ENCODE data around the gene VNN1. TPM values are rescaled to one million over a fixed set of nuclear protein-coding genes. Genes with fewer than 3 reads are reported as not detected.
"Not testable (repeated sequence)": the region's sequence is repeated elsewhere in the genome, so short reads cannot be mapped to it uniquely, and the experiment has no call there.

The VNN1 gene
- total RNA-seq, 2 experiments from 2014 or later: not detected

- H3K27me3 Mint-ChIP-seq (ENCODE audit: low read depth): peaks cover 2% of the 10 kb centered on the region
- no peaks in the 10 kb centered on the region for H3K9me3 Mint-ChIP-seq
- H3K36me3 Mint-ChIP-seq (ENCODE audit: low read depth): no peaks in the 10 kb centered on the region
- H3K4me3 Mint-ChIP-seq: no peak overlapping the region
- DNase-seq: no peak
- no peak overlapping the region for H3K27ac Mint-ChIP-seq
- CTCF ChIA-PET: no interaction called here
- intact Hi-C loops (cut with micrococcal nuclease): no loop called here
- no peaks in the 10 kb centered on the region for H3K4me1 Mint-ChIP-seq (ENCODE audit: low read depth)
Observed at GRCh38 chr6:132719736-132720448, 6.0 kb upstream of the VNN1 start.

GRCh38 chr6:132715881-132716637 lies 2.2 kb upstream of the VNN1 start:
- CTCF ChIA-PET: interaction anchor here (1.4 kb wide), 1 partner anchor 83 kb away, joined by 3 read pairs; no protein-coding TSS in a partner anchor
- Mint-ChIP-seq H3K4me1 (ENCODE audit: low read depth) (no peaks in the 10 kb centered on the region), H3K4me3 (no peak overlapping the region), H3K27me3 (ENCODE audit: low read depth) (peaks cover 11% of the 10 kb centered on the region), H3K9me3 (no peaks in the 10 kb centered on the region), H3K36me3 (ENCODE audit: low read depth) (no peaks in the 10 kb centered on the region), H3K27ac (no peak overlapping the region)
- intact Hi-C loops (cut with micrococcal nuclease): no loop called here
- no peak for DNase-seq

GRCh38 chr6:132715204-132715603 lies 1.3 kb upstream of the VNN1 start:
- Mint-ChIP-seq H3K36me3 (ENCODE audit: low read depth) (no peaks in the 10 kb centered on the region), H3K27ac (no peak overlapping the region), H3K4me1 (ENCODE audit: low read depth) (no peaks in the 10 kb centered on the region), H3K27me3 (ENCODE audit: low read depth) (peaks cover 13% of the 10 kb centered on the region), H3K9me3 (no peaks in the 10 kb centered on the region), H3K4me3 (no peak overlapping the region)
- DNase-seq: no peak
- CTCF ChIA-PET: interaction anchor here (0.6 to 1.4 kb wide), 3 partner anchors 13 to 84 kb away, joined by 3 read pairs; no protein-coding TSS in a partner anchor
- intact Hi-C loops (cut with micrococcal nuclease): no loop called here

DNA sequence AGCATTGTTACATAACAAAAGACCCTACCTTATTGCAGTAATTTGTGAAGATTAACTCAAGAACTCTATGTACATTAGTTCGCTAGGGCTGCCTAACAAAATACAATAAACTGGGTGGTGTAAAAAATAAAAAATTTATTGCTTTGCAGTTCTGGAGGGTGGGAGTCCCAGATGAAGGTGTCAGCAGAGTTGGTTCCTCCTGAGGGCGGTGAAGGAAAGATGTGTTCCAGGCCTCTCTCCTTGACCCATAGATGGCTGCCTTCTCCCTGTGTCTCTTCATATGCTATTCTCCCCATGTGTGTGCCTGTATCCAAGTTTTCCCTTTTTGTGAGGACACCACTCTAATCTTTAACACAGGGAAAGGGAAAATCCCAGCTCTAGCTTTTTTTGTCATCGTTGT lies 305 bp upstream of the VNN1 start:
- CTCF ChIA-PET: interaction anchor here (1.0 kb wide), 1 partner anchor 51 kb away, joined by 3 read pairs; no protein-coding TSS in a partner anchor
- peaks cover 13% of the 10 kb centered on the region for H3K27me3 Mint-ChIP-seq (ENCODE audit: low read depth)
- no peaks in the 10 kb centered on the region for H3K4me1 Mint-ChIP-seq (ENCODE audit: low read depth)
- no peak for DNase-seq
- no peaks in the 10 kb centered on the region for H3K36me3 Mint-ChIP-seq (ENCODE audit: low read depth)
- no peak overlapping the region for H3K4me3 Mint-ChIP-seq
- H3K27ac Mint-ChIP-seq: no peak overlapping the region
- intact Hi-C loops (cut with micrococcal nuclease): no loop called here
- no peaks in the 10 kb centered on the region for H3K9me3 Mint-ChIP-seq

DNA sequence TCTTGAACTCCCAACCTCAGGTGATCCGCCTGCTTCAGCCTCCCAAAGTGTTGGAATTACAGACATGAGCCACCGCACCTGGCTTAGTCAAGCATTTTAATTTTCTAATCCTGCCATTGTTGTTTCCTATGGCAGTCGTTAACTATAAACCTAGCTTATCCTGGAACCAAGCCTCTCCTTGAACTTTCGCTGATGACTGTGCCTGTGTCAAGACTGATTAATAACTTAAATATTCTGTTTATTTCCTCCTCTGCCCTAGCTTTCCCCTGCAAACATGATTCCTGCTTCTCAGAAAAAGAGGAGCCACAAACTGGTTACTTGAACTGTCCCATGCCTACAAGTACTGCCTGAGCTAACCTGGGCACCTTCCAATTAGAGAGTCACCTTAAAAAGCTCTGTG lies 1.5 kb downstream of the VNN1 start:
- H3K27me3 Mint-ChIP-seq (ENCODE audit: low read depth): peaks cover 20% of the 10 kb centered on the region
- intact Hi-C loops (cut with micrococcal nuclease): no loop called here
- no peaks in the 10 kb centered on the region for H3K36me3 Mint-ChIP-seq (ENCODE audit: low read depth)
- CTCF ChIA-PET: no interaction called here
- DNase-seq: no peak
- H3K4me1 Mint-ChIP-seq (ENCODE audit: low read depth): no peaks in the 10 kb centered on the region
- H3K9me3 Mint-ChIP-seq: no peaks in the 10 kb centered on the region
- no peak overlapping the region for H3K4me3 Mint-ChIP-seq
- no peak overlapping the region for H3K27ac Mint-ChIP-seq

- CTCF ChIA-PET: no interaction called here
- H3K9me3 Mint-ChIP-seq: peaks cover 7% of the 10 kb centered on the region
- H3K27ac Mint-ChIP-seq: no peak overlapping the region
- H3K27me3 Mint-ChIP-seq (ENCODE audit: low read depth): peaks cover 24% of the 10 kb centered on the region
- no peak overlapping the region for H3K4me3 Mint-ChIP-seq
- no peaks in the 10 kb centered on the region for H3K4me1 Mint-ChIP-seq (ENCODE audit: low read depth)
- intact Hi-C loops (cut with micrococcal nuclease): no loop called here
- H3K36me3 Mint-ChIP-seq (ENCODE audit: low read depth): no peaks in the 10 kb centered on the region
- no peak for DNase-seq
Observed at GRCh38 chr6:132708771-132709170, 5.1 kb downstream of the VNN1 start.

DNA sequence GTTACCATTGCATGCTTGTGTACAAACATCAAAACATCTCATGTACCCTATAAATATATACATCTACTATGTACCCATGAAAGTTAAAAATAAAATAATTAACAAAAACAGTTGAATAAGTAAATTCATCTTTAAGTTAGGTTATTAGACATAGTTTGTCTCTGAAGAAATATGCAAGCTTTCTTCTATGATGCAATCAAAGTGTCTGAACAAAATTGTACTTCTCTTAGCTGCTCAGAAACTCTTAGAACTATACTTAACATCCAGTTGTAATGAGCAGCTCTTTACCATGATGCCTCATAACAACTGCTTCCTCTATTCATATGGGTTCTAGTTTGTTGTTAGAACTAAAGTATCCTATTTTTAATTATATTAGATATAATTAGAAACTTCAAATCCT lies 5.9 kb downstream of the VNN1 start:
- H3K9me3 Mint-ChIP-seq: peaks cover 7% of the 10 kb centered on the region
- intact Hi-C loops (cut with micrococcal nuclease): no loop called here

GRCh38 chr6:132706756-132707155 lies 7.1 kb downstream of the VNN1 start:
- CTCF ChIA-PET: interaction anchor here (0.6 kb wide), 1 partner anchor 56 kb away, joined by 4 read pairs; no protein-coding TSS in a partner anchor
- H3K4me3 Mint-ChIP-seq; intact Hi-C loops (cut with micrococcal nuclease); H3K4me1 Mint-ChIP-seq (ENCODE audit: low read depth); H3K36me3 Mint-ChIP-seq (ENCODE audit: low read depth); H3K27ac Mint-ChIP-seq; DNase-seq; H3K9me3 Mint-ChIP-seq: not testable (repeated sequence)
- H3K27me3 Mint-ChIP-seq (ENCODE audit: low read depth): peaks cover 30% of the 10 kb centered on the region

More for the DNA sequence above, 5.9 kb downstream of the VNN1 start:
- Mint-ChIP-seq H3K27me3 (ENCODE audit: low read depth) (peaks cover 24% of the 10 kb centered on the region), H3K27ac (no peak overlapping the region), H3K36me3 (ENCODE audit: low read depth) (no peaks in the 10 kb centered on the region), H3K4me3 (no peak overlapping the region), H3K4me1 (ENCODE audit: low read depth) (no peaks in the 10 kb centered on the region)
- CTCF ChIA-PET: interaction anchor here (0.6 kb wide), 1 partner anchor 989 kb away, joined by 4 read pairs; no protein-coding TSS in a partner anchor
- DNase-seq: no peak

DNA sequence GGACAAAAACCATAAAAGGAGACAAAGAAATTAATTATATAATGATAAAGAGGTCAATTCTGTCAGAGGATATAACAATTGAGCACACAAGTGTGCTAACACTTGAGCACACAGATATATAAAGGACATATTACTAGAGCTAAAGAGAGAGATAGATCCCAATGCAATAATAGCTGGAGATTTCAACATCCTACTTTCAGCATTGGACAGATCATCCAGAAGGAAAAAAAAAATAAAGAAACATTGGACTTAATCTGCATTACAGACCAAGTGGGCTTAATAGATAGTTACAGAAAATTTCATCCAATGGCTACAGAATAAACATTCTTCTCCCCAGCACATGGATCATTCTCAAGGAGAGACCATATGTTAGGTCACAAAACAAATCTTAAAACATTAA lies 9.9 kb downstream of the VNN1 start:
- CTCF ChIA-PET: interaction anchor here (0.5 to 1.0 kb wide), 2 partner anchors 61 to 108 kb away, joined by 3 to 7 read pairs; no protein-coding TSS in a partner anchor
- DNase-seq: no peak
- Mint-ChIP-seq H3K4me1 (ENCODE audit: low read depth) (no peaks in the 10 kb centered on the region), H3K36me3 (ENCODE audit: low read depth) (no peaks in the 10 kb centered on the region), H3K27ac (no peak overlapping the region), H3K4me3 (no peak overlapping the region), H3K27me3 (ENCODE audit: low read depth) (peaks cover 30% of the 10 kb centered on the region), H3K9me3 (peaks cover 7% of the 10 kb centered on the region)
- intact Hi-C loops (cut with micrococcal nuclease): no loop called here

DNA sequence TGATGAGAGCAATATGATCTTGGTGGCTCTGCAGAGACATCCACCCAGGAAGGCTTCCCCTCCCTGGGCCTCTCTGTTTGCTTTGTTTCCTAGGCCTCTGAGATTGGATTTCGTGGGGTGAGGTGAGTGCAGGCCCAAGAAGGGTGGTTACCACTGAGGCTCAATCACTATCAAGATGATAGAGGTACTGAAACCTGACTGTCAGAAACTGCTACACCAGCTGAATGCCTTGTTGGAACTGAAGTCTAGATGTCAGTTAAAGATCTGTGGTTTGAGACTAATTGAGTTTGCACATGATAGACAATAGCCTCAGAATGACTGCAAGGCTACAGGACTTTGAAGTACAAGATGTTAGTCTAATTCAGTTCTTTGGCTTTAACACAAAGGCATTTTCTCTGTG lies 15.2 kb downstream of the VNN1 start:
- H3K36me3 Mint-ChIP-seq (ENCODE audit: low read depth): no peaks in the 10 kb centered on the region
- CTCF ChIA-PET: no interaction called here
- H3K9me3 Mint-ChIP-seq: peaks cover 13% of the 10 kb centered on the region
- DNase-seq: no peak
- intact Hi-C loops (cut with micrococcal nuclease): no loop called here
- H3K27me3 Mint-ChIP-seq (ENCODE audit: low read depth): peaks cover 21% of the 10 kb centered on the region
- no peak overlapping the region for H3K27ac Mint-ChIP-seq
- H3K4me3 Mint-ChIP-seq: no peak overlapping the region
- H3K4me1 Mint-ChIP-seq (ENCODE audit: low read depth): no peaks in the 10 kb centered on the region

- Mint-ChIP-seq H3K27ac (no peak overlapping the region), H3K4me3 (no peak overlapping the region), H3K9me3 (peaks cover 13% of the 10 kb centered on the region), H3K27me3 (ENCODE audit: low read depth) (peaks cover 6% of the 10 kb centered on the region), H3K4me1 (ENCODE audit: low read depth) (no peaks in the 10 kb centered on the region), H3K36me3 (ENCODE audit: low read depth) (no peaks in the 10 kb centered on the region)
- intact Hi-C loops (cut with micrococcal nuclease): no loop called here
- CTCF ChIA-PET: interaction anchor here (0.6 kb wide), 2 partner anchors 89 to 277 kb away, joined by 3 to 4 read pairs; no protein-coding TSS in a partner anchor
- no peak for DNase-seq
Observed at GRCh38 chr6:132695773-132696172, 18.1 kb downstream of the VNN1 start.

DNA sequence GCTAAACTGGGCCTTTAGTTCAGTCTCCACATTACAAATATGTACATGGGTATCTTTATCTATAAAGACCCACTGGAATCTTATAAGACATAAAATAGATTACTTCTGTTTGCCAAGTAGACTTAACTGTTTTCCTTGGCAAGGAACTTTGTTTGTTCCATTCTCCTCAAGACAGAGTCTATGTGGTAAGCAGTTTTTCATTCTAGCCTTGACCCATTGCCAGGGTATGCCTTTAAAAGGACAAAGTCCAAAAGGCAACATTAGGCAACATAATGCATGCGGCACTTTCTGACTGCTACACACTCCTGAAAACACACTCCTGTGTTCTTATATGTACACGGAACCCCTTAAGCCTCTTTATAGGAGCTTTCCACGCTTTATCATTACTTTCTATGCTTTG lies 20.4 kb downstream of the VNN1 start:
- peaks cover 13% of the 10 kb centered on the region for H3K9me3 Mint-ChIP-seq
- no peak for DNase-seq
- H3K27me3 Mint-ChIP-seq (ENCODE audit: low read depth): peaks cover 20% of the 10 kb centered on the region
- H3K36me3 Mint-ChIP-seq (ENCODE audit: low read depth): no peaks in the 10 kb centered on the region
- intact Hi-C loops (cut with micrococcal nuclease): no loop called here
- CTCF ChIA-PET: no interaction called here
- no peak overlapping the region for H3K27ac Mint-ChIP-seq
- no peak overlapping the region for H3K4me3 Mint-ChIP-seq
- no peaks in the 10 kb centered on the region for H3K4me1 Mint-ChIP-seq (ENCODE audit: low read depth)

All from activated naive CD4-positive, alpha-beta T cell treated with anti-CD3 and anti-CD28 coated beads for 36 hours (primary cell).